ENCODE results near the gene TMEM143.
"Not testable (repeated sequence)": the region's sequence is repeated elsewhere in the genome, so short reads cannot be mapped to it uniquely, and the experiment has no call there.

The TMEM143 gene

DNA sequence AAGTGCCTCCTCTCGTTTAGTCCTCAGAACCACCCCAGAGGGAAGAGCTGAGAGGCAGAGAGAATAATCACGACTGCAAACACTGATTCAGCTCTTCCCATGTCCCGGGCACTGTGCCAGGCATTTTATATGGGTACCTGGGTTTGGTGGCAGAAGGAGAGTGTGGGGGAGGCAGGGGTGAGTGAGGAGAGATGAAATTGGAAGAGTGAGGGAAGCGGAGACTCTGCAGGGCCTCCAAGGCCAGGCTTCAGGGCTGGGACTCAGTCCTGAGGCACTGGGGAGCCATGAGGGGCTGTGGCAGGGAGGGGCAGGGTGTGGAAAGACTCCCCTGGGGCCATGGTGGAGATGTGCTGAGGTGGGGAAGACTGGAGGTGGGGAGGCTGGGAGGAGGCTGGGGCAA is 9.2 kb upstream of the TMEM143 start:
- POLR2A ChIA-PET: interaction anchor here (0.6 to 1.1 kb wide), 2 partner anchors 9 to 14 kb away, joined by 3 to 5 read pairs; partner anchors contain the start of genes SYNGR4 and TMEM143
- DNase-seq (ENCODE audit: low read depth, low spot score): no peak

DNA sequence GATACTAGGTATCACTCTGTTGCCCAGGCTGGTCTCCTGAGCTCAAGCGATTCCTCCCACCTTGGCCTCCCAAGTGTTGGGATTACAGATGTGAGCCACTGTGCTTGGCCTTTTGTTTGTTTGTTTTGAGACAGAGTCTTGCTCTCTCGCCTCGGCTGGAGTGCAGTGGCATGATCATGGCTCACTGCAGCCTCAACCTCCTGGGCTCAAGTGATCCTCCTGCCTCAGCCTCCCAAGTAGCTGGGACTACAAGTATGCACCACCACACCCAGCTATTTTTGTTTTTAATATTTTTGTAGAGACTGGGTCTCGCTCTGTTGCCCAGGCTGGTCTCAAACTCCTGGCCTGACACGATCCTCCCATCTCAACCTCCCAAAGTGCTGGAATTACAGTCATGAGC is 8.0 kb upstream of the TMEM143 start:
- DNase-seq (ENCODE audit: low read depth, low spot score); POLR2A ChIA-PET; H3K4me3 ChIP-seq (ENCODE audit: low read depth, low read length): not testable (repeated sequence)
- CTCF ChIA-PET: interaction anchor here (0.7 to 1.8 kb wide), 5 partner anchors 10 to 119 kb away, joined by 3 to 10 read pairs (median 4); partner anchors contain the start of gene KDELR1

More for the DNA sequence above, 9.2 kb upstream of the TMEM143 start:
- no peak overlapping the region for H3K4me3 ChIP-seq (ENCODE audit: low read depth, low read length)
- CTCF ChIA-PET: interaction anchor here (0.9 to 1.9 kb wide), 3 partner anchors 12 to 19 kb away, joined by 3 to 7 read pairs (median 4); partner anchors contain the start of gene KDELR1
- TF ChIP-seq, protein P1, sequence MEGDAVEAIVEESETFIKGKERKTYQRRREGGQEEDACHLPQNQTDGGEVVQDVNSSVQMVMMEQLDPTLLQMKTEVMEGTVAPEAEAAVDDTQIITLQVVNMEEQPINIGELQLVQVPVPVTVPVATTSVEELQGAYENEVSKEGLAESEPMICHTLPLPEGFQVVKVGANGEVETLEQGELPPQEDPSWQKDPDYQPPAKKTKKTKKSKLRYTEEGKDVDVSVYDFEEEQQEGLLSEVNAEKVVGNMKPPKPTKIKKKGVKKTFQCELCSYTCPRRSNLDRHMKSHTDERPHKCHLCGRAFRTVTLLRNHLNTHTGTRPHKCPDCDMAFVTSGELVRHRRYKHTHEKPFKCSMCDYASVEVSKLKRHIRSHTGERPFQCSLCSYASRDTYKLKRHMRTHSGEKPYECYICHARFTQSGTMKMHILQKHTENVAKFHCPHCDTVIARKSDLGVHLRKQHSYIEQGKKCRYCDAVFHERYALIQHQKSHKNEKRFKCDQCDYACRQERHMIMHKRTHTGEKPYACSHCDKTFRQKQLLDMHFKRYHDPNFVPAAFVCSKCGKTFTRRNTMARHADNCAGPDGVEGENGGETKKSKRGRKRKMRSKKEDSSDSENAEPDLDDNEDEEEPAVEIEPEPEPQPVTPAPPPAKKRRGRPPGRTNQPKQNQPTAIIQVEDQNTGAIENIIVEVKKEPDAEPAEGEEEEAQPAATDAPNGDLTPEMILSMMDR (IDR thresholded peaks at IDR 0.05; ENCODE audit: insufficient read depth, low read length, missing control alignments): no peak

DNA sequence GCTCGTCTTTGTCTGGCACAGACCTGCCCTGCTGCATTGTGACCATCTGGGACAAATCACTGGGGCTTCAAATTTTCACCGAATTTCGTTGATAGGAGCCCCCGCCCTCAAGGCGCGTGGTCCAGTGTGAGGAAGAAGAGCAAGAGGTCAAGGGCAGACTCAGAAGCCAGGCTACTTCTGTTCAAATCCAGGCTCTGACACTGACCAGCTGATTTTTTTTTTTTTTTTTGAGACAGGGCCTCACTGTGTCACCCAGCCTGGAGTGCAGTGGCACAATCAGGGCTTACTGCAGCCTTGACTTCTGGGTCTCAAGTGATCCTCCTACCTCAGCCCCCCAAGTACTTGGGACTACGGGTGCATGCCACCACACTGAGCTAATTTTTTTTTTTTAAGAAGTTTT is 7.6 kb upstream of the TMEM143 start:
- no peak overlapping the region for H3K4me3 ChIP-seq (ENCODE audit: low read depth, low read length)
- ChIA-PET POLR2A (no interaction called here), CTCF (interaction anchor here (0.7 to 1.8 kb wide), 5 partner anchors 10 to 119 kb away, joined by 3 to 10 read pairs (median 4); partner anchors contain the start of gene KDELR1)
- TF ChIP-seq, protein P1 (IDR thresholded peaks at IDR 0.05; ENCODE audit: insufficient read depth, low read length, missing control alignments): no peak
- DNase-seq (ENCODE audit: low read depth, low spot score): no peak

DNA sequence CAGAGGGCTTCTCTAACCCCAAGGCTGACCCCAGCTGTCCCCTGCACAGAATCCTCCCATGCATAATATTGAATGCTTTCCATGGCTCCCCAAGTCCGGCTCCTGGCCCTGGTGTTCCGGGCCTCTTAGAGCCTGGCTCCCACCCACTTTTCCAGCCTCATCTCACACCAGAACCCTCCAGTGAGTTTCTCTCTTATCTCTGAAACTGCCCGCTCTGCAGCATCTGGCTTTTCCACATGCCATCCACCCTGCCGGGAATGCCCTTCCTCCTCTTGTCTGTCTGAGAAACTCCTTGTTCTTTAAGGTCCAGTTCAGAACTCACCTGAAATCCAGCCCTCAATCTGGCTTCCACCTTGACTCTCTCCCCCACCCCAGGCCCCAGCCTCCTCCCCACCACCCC is 7.2 kb upstream of the TMEM143 start:
- DNase-seq (ENCODE audit: low read depth, low spot score): no peak
- CTCF ChIA-PET: interaction anchor here (0.9 to 1.8 kb wide), 4 partner anchors 10 to 53 kb away, joined by 3 to 10 read pairs (median 4); partner anchors contain the start of gene KDELR1
- POLR2A ChIA-PET: no interaction called here
- H3K4me3 ChIP-seq (ENCODE audit: low read depth, low read length): no peak overlapping the region
- TF ChIP-seq, protein P1 (IDR thresholded peaks at IDR 0.05; ENCODE audit: insufficient read depth, low read length, missing control alignments): no peak

DNA sequence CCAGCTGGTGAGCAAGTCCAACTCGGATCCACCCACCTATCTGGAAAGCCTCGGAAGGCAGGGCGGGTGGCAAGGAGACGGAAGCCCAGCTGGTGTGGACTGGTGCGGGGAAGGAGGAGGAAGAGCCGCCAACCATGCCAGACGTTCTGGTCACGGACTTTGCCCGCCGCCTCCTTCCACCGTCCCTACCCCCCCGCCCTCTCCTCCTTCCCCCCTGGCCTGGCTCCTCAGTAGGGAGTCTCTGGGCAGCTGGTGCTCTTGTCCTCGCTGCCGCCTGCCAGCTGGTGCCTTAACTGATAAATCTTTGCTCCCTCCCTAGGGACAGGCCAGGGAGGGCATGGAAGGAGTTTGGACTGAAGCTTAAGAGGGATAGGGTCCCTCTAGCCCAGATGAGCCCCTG is 5.2 kb upstream of the TMEM143 start:
- no peak for DNase-seq (ENCODE audit: low read depth, low spot score)
- POLR2A ChIA-PET: no interaction called here

DNA sequence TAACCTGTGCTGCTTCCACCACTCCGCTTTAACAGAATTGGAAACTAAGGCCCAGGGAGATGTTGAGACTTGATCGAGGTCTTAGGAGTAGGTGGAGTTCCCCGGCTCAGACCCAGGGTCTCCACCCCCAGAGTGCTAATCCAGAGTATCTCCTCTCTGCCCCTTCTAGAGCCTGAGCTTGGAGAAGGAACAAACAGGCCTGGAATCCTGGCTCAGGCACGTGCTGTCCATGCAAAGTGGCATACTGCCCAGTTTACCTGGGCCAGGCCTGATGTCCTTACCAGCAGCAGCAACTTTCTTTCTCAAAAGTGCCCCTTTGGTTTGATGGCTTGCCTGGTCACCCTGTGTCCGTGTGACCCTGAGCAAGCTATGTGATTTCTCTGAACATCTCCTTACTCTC is 4.1 kb upstream of the TMEM143 start:
- DNase-seq (ENCODE audit: low read depth, low spot score): no peak
- TF ChIP-seq, protein P1 (IDR thresholded peaks at IDR 0.05; ENCODE audit: insufficient read depth, low read length, missing control alignments): no peak
- CTCF ChIA-PET: interaction anchor here (1.6 kb wide), 1 partner anchor 23 kb away, joined by 6 read pairs; the partner anchor contains the start of gene KDELR1
- POLR2A ChIA-PET: no interaction called here
- H3K4me3 ChIP-seq (ENCODE audit: low read depth, low read length): no peak overlapping the region

More for the DNA sequence above, 5.2 kb upstream of the TMEM143 start:
- CTCF ChIA-PET: interaction anchor here (0.9 to 1.6 kb wide), 2 partner anchors 22 kb away, joined by 3 to 6 read pairs; partner anchors contain the start of gene KDELR1
- no peak overlapping the region for H3K4me3 ChIP-seq (ENCODE audit: low read depth, low read length)
- TF ChIP-seq, protein P1 (IDR thresholded peaks at IDR 0.05; ENCODE audit: insufficient read depth, low read length, missing control alignments): no peak

DNA sequence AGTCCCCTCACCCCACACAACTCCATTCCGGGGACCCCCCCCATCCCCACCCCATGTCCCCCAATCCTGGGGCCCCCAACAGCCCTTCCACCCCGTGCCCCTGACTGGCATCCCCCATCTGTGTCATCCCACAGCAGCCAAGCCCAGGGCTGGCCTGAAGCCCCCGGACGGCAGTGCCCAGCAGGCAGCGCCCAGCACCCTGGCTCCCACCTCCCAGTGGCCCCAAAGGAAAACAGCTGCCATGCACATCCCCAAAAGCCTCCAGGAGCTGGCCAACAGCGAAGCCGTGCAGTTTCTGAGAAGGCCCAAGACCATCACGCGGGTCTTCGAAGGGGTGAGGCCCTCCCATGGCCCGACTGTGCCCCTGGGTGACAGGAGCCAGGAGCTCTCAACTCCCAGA is 1.9 kb upstream of the TMEM143 start:
- no peak overlapping the region for H3K4me3 ChIP-seq (ENCODE audit: low read depth, low read length)
- POLR2A ChIA-PET: no interaction called here
- TF ChIP-seq, protein P1 (IDR thresholded peaks at IDR 0.05; ENCODE audit: insufficient read depth, low read length, missing control alignments): no peak
- DNase-seq (ENCODE audit: low read depth, low spot score): no peak
- CTCF ChIA-PET: interaction anchor here (3.7 kb wide), 1 partner anchor 26 kb away, joined by 19 read pairs; the partner anchor contains the start of gene KDELR1
